GM12878 (cell line): ENCODE data around the gene OR2C3. TPM values are rescaled to one million over a fixed set of nuclear protein-coding genes. Genes with fewer than 3 reads are reported as not detected.

Source experiments
- ATAC-seq: fragments of 200-7000 bp; cut with Tn5 transposase; 3 replicates; pipeline ENCODE4 v1.9.1; 2020; ENCODE audit warnings: mild to moderate bottlenecking, moderate library complexity
- BruUV-seq: library from RNA; stranded (reverse); fragments of 400-500 nt; replicated peaks from 2 replicates; lab custom pipeline; 2021; lab: Mats Ljungman, UMichigan
- CTCF ChIA-PET: fragments of 300-600 bp; sonication (Branson Sonifier 250); formaldehyde crosslinking; extraction: SDS; loops from one replicate; lab custom pipeline; 2021; ENCODE audit warnings: inconsistent platforms; lab: Yijun Ruan, JAX
- POLR2A ChIA-PET: fragments of 350-600 bp; formaldehyde crosslinking; extraction: SDS; loops from one replicate; lab custom pipeline; 2021; ENCODE audit warnings: inconsistent platforms; lab: Charles Lee
- RAD21 ChIA-PET: fragments of 300-600 bp; sonication (Branson Sonifier 250); formaldehyde crosslinking; loops from one replicate; lab custom pipeline; 2023; ENCODE audit warnings: antibody characterized with exemption; ENCODE audit not compliant: unreplicated experiment; lab: Charles Lee
- SMC1A ChIA-PET: fragments of 300-600 bp; sonication (Branson Sonifier 250); formaldehyde crosslinking; loops from one replicate; lab custom pipeline; 2023; ENCODE audit not compliant: unreplicated experiment, uncharacterized antibody; lab: Charles Lee
- DNase-seq: peaks from one replicate; pipeline ENCODE4 v3.0.0-alpha.2; 2011; ENCODE audit warnings: low read depth, low spot score
- FAIRE-seq: peaks from 3 replicates; lab custom pipeline; 2011; peaks lifted over from hg19 to GRCh38; lab: Jason Lieb, UNC
- H2AFZ ChIP-seq: 2 replicates; pipeline ENCODE4 v1.6.0; 2011; ENCODE audit warnings: low read depth, low read length, control low read depth; ENCODE audit not compliant: control insufficient read depth
- H3K27ac ChIP-seq: 2 replicates; pipeline ENCODE4 v1.5.1; 2011; ENCODE audit warnings: control low read depth; ENCODE audit not compliant: control insufficient read depth, insufficient read depth
- H3K27me3 ChIP-seq, 2 experiments: replicated peaks in 1 of 2; 2 replicates each; pipeline versions ENCODE4 v1.6.0 to v1.6.1; 2011; ENCODE audit warnings: low read length in 1 of 2; ENCODE audit not compliant: control insufficient read depth in 2 of 2, insufficient read depth in 2 of 2
- H3K36me3 ChIP-seq, 2 experiments: 2 replicates each; pipeline ENCODE4 v1.5.1; 2011; ENCODE audit warnings: low read length in 1 of 2; ENCODE audit not compliant: control insufficient read depth in 2 of 2, insufficient read depth in 2 of 2
- H3K4me1 ChIP-seq: 2 replicates; pipeline ENCODE4 v1.6.1; 2011; ENCODE audit warnings: mild to moderate bottlenecking, low read length, moderate library complexity, mixed read lengths; ENCODE audit not compliant: control insufficient read depth, insufficient read depth
- H3K4me2 ChIP-seq: 2 replicates; pipeline ENCODE4 v1.6.0; 2011; ENCODE audit warnings: control low read depth; ENCODE audit not compliant: control insufficient read depth, insufficient read depth
- H3K4me3 ChIP-seq: fragments of 200-600 bp; sonication (generic); 2 replicates; pipeline ENCODE4 v1.5.1; 2016
- H3K79me2 ChIP-seq: 2 replicates; pipeline ENCODE4 v1.6.0; 2011; ENCODE audit warnings: low read length; ENCODE audit not compliant: control insufficient read depth, insufficient read depth
- H3K9ac ChIP-seq: 2 replicates; pipeline ENCODE4 v1.8.0; 2011; ENCODE audit warnings: low read length, control low read depth, mixed read lengths; ENCODE audit not compliant: control insufficient read depth, insufficient read depth
- H3K9me3 ChIP-seq: replicated peaks from 3 replicates; pipeline ENCODE4 v1.5.1; 2011; ENCODE audit warnings: mild to moderate bottlenecking, low read length; ENCODE audit not compliant: control insufficient read depth, insufficient read depth
- H4K20me1 ChIP-seq: 2 replicates; pipeline ENCODE4 v1.6.0; 2011; ENCODE audit not compliant: control insufficient read depth, insufficient read depth
- FOXK2 ChIP-seq: fragments of 450-650 bp; IDR thresholded peaks from 2 replicates; pipeline ENCODE4 v1.6.1; 2017; ENCODE audit warnings: mild to moderate bottlenecking, moderate library complexity
- HDAC2 ChIP-seq: fragments of 200-600 bp; sonication (generic); IDR thresholded peaks from 2 replicates; pipeline ENCODE4 v1.6.1; 2017
- HDAC6 ChIP-seq: fragments of 200-600 bp; sonication (generic); IDR thresholded peaks from one replicate; pipeline ENCODE4 v1.8.0; 2017; ENCODE audit warnings: antibody characterized with exemption; ENCODE audit not compliant: unreplicated experiment
- KAT2A ChIP-seq: conservative IDR thresholded peaks from 2 replicates; pipeline ENCODE4 v1.6.1; 2011; ENCODE audit warnings: low read depth, low read length; ENCODE audit not compliant: control insufficient read depth
- NRF1 ChIP-seq: conservative IDR thresholded peaks from 2 replicates; pipeline ENCODE4 v1.6.1; 2011; ENCODE audit warnings: mild to moderate bottlenecking, low read depth, low read length, improper control_type of control experiment
- STAT1 ChIP-seq: fragments of 450-650 bp; conservative IDR thresholded peaks from 2 replicates; pipeline ENCODE4 v1.6.1; 2014; ENCODE audit warnings: antibody characterized with exemption, mild to moderate bottlenecking
- ZNF207 ChIP-seq: fragments of 450-650 bp; IDR thresholded peaks from 2 replicates; pipeline ENCODE4 v1.6.1; 2014; ENCODE audit warnings: antibody characterized with exemption, mild to moderate bottlenecking, borderline replicate concordance
- WGBS: methylation state at CpG from one replicate; pipeline ENCODE4 v1.1.6; 2016; ENCODE audit warnings: low lambda C conversion rate; ENCODE audit not compliant: insufficient replicate concordance, insufficient coverage; ENCODE audit errors: missing lambda C conversion rate; 5-methylcytosine and 5-hydroxymethylcytosine counted together
- in situ Hi-C: fragments of 300-500 bp; cut with MboI; formaldehyde crosslinking; loops from 9 replicates; pipeline ENCODE4 v1.14.3; 2018; ENCODE audit warnings: mixed read lengths
- intact Hi-C: fragments of 100-400 bp; cut with micrococcal nuclease; formaldehyde crosslinking; loops from one replicate; pipeline ENCODE4 v1.14.2; 2022; ENCODE audit not compliant: unreplicated experiment
- polyA plus RNA-seq, 11 experiments: library from polyadenylated mRNA; depleted of rRNA in 4 of 11; unstranded in 6 of 11; stranded (reverse) in 5 of 11; fragments of >200 nt; fragmentation: Nextera tagmentation in 4 of 11; fragmentation: Illumina TruSeq in 1 of 11; extraction: Ambion mirVana in 4 of 11; extraction: Trizol in 1 of 11; gene quantifications; 1 replicate in 1 of 11; 2 replicates in 10 of 11; pipeline versions ENCODE4 v1.2.1 to v1.2.3, GENCODE V29; 2011 to 2016; ENCODE audit warnings: inconsistent platforms in 2 of 11, missing spikeins in 2 of 11, low read depth in 1 of 11
- total RNA-seq, 4 experiments: library from RNA; depleted of rRNA in 3 of 4; stranded (reverse); fragments of >200 nt in 3 of 4; fragmentation: Illumina TruSeq in 1 of 4; extraction: Trizol in 1 of 4; gene quantifications; 2 replicates each; pipeline versions ENCODE4 v1.2.1 to v1.2.3, GENCODE V29; 2013 to 2021
- TF ChIP-seq, protein P1 (sequence below): IDR thresholded peaks from 2 replicates; pipeline ENCODE4 v1.6.1; 2012; ENCODE audit warnings: low read depth, low read length, improper control_type of control experiment
- TF ChIP-seq, protein P2 (sequence below): fragments of 450-650 bp; IDR thresholded peaks from 2 replicates; pipeline ENCODE4 v1.6.1; 2016; ENCODE audit warnings: mild to moderate bottlenecking
- TF ChIP-seq, protein P3 (sequence below): fragments of 450-650 bp; formaldehyde crosslinking; IDR thresholded peaks from 2 replicates; pipeline ENCODE4 v1.4.0; 2022; ENCODE audit warnings: mild to moderate bottlenecking, moderate library complexity
- TF ChIP-seq, protein P4 (sequence below): fragments of 150-350 bp; IDR thresholded peaks from 2 replicates; pipeline ENCODE4 v1.6.1; 2014; ENCODE audit warnings: mild to moderate bottlenecking, low read depth, low read length
- TF ChIP-seq, protein P5 (sequence below): fragments of 450-650 bp; IDR thresholded peaks from 2 replicates; pipeline ENCODE4 v1.6.1; 2017; ENCODE audit warnings: mild to moderate bottlenecking

The OR2C3 gene
- total and polyA plus RNA-seq, 10 of the 15 experiments (the other 5 are each of a cell fraction or from before 2014, with no cell fraction given), result not detected

DNA sequence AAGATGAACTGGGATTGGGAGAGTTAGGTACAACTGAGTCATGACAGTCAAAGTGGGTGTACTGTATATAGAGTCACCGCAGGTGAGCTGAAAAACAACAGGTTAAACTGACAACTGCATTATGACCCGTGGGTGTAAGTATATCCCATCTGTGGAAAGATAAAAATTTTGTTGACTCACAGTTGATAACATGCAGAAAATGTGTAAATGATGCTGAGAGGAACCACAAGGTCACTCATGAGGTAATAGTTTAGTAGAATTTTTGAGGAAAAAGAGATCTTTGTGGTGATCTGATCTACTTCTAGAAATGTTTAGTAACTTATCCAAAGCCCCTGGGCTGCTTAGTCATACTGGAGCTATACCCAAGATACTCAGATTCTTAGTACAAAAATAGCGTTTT, 838 bp downstream of the OR2C3 start (continued):
- TF ChIP-seq, protein P1, sequence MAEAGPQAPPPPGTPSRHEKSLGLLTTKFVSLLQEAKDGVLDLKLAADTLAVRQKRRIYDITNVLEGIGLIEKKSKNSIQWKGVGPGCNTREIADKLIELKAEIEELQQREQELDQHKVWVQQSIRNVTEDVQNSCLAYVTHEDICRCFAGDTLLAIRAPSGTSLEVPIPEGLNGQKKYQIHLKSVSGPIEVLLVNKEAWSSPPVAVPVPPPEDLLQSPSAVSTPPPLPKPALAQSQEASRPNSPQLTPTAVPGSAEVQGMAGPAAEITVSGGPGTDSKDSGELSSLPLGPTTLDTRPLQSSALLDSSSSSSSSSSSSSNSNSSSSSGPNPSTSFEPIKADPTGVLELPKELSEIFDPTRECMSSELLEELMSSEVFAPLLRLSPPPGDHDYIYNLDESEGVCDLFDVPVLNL, result no peak

DNA sequence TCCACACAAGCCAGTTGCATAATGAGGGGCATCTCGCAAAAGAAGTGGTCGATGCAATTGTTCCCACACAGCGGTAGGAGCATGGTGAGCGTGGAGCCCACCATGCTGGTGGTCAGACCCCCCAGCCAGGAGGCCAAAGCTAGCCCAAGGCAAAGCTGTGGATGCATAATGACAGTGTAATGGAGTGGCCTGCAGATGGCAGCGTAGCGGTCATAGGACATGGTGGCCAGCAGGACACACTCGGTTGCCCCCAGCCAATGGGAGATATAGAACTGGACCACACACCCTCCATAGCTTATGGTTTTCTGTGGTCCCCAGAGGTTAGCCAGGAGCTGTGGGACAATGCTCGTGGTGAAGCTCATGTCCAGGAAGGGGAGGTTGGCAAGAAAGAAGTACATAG, 4.3 kb downstream of the OR2C3 start:
- no peak for ATAC-seq
- intact Hi-C loops, result no loop called here
- no peak overlapping the region for H3K4me3 ChIP-seq
- TF ChIP-seq, protein P1, result no peak
- TF ChIP-seq NRF1 (no peak), FOXK2 (no peak), KAT2A (no peak), HDAC2 (no peak), ZNF207 (no peak), HDAC6 (no peak), STAT1 (no peak)
- TF ChIP-seq, protein P2, sequence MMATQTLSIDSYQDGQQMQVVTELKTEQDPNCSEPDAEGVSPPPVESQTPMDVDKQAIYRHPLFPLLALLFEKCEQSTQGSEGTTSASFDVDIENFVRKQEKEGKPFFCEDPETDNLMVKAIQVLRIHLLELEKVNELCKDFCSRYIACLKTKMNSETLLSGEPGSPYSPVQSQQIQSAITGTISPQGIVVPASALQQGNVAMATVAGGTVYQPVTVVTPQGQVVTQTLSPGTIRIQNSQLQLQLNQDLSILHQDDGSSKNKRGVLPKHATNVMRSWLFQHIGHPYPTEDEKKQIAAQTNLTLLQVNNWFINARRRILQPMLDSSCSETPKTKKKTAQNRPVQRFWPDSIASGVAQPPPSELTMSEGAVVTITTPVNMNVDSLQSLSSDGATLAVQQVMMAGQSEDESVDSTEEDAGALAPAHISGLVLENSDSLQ, result no peak
- TF ChIP-seq, protein P3, sequence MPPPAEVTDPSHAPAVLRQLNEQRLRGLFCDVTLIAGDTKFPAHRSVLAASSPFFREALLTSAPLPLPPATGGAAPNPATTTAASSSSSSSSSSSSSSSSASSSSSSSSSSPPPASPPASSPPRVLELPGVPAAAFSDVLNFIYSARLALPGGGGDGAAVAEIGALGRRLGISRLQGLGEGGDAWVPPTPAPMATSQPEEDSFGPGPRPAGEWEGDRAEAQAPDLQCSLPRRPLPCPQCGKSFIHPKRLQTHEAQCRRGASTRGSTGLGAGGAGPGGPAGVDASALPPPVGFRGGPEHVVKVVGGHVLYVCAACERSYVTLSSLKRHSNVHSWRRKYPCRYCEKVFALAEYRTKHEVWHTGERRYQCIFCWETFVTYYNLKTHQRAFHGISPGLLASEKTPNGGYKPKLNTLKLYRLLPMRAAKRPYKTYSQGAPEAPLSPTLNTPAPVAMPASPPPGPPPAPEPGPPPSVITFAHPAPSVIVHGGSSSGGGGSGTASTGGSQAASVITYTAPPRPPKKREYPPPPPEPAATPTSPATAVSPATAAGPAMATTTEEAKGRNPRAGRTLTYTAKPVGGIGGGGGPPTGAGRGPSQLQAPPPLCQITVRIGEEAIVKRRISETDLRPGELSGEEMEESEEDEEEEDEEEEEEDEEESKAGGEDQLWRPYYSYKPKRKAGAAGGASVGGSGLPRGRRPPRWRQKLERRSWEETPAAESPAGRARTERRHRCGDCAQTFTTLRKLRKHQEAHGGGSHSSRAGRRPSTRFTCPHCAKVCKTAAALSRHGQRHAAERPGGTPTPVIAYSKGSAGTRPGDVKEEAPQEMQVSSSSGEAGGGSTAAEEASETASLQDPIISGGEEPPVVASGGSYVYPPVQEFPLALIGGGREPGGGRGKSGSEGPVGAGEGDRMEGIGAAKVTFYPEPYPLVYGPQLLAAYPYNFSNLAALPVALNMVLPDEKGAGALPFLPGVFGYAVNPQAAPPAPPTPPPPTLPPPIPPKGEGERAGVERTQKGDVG (CRISPR knock-in tag), result no peak
- TF ChIP-seq, protein P4, sequence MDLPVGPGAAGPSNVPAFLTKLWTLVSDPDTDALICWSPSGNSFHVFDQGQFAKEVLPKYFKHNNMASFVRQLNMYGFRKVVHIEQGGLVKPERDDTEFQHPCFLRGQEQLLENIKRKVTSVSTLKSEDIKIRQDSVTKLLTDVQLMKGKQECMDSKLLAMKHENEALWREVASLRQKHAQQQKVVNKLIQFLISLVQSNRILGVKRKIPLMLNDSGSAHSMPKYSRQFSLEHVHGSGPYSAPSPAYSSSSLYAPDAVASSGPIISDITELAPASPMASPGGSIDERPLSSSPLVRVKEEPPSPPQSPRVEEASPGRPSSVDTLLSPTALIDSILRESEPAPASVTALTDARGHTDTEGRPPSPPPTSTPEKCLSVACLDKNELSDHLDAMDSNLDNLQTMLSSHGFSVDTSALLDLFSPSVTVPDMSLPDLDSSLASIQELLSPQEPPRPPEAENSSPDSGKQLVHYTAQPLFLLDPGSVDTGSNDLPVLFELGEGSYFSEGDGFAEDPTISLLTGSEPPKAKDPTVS, result no peak
- TF ChIP-seq, protein P5, sequence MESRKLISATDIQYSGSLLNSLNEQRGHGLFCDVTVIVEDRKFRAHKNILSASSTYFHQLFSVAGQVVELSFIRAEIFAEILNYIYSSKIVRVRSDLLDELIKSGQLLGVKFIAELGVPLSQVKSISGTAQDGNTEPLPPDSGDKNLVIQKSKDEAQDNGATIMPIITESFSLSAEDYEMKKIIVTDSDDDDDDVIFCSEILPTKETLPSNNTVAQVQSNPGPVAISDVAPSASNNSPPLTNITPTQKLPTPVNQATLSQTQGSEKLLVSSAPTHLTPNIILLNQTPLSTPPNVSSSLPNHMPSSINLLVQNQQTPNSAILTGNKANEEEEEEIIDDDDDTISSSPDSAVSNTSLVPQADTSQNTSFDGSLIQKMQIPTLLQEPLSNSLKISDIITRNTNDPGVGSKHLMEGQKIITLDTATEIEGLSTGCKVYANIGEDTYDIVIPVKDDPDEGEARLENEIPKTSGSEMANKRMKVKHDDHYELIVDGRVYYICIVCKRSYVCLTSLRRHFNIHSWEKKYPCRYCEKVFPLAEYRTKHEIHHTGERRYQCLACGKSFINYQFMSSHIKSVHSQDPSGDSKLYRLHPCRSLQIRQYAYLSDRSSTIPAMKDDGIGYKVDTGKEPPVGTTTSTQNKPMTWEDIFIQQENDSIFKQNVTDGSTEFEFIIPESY, result no peak

More for the DNA sequence above, 4.3 kb downstream of the OR2C3 start:
- Histone ChIP-seq H3K9me3 (no peaks in the 10 kb centered on the region), H3K4me2 (no peak overlapping the region), H3K36me3 (no peaks in the 10 kb centered on the region), H4K20me1 (no peaks in the 10 kb centered on the region), H3K9ac (no peak overlapping the region), H3K79me2 (no peaks in the 10 kb centered on the region), H2AFZ (no peak overlapping the region), H3K4me1 (no peaks in the 10 kb centered on the region), H3K27ac (no peak overlapping the region), H3K27me3 (no peaks in the 10 kb centered on the region)
- DNase-seq, result no peak
- in situ Hi-C loops, result no loop called here
- CTCF ChIA-PET, result no interaction called here
- BruUV-seq, result no TSS peak
- FAIRE-seq, result no peak
- SMC1A ChIA-PET, result no interaction called here
- POLR2A ChIA-PET, result no interaction called here
- WGBS, result 49% methylated on average over 8 of the region's 8 CpGs
- RAD21 ChIA-PET, result no interaction called here
